Left renal pelvis (tissue), 4 donors: ENCODE measurements around the gene ODR4. TPM values are rescaled to one million over a fixed set of nuclear protein-coding genes. Genes with fewer than 3 reads are reported as not detected.
"Not testable (repeated sequence)": the region's sequence is repeated elsewhere in the genome, so short reads cannot be mapped to it uniquely, and the experiment has no call there.

Experiments
- DNase-seq, 4 donors: peaks; one replicate each; pipeline ENCODE4 v3.0.0-alpha.2; 2013; ENCODE audit warnings: low read depth in 4 of 4, low spot score in 3 of 4
- polyA plus RNA-seq, 4 donors: library from polyadenylated mRNA; unstranded; fragments of 120-200 nt; gene quantifications; one replicate each; pipeline ENCODE4 v1.2.1, GENCODE V29; 2013; ENCODE audit not compliant: insufficient read length in 4 of 4

ODR4 gene
- polyA plus RNA-seq, result 10 to 100 TPM; 22.9 to 35.7 (median 34.0) TPM

GRCh38 chr1:186375152-186375928 is at the start of gene ODR4, which contains the start of gene TPR:
TSS of gene ODR4 (plus strand) at chr1:186375838. CDS start at chr1:186379786, 3,948 bp downstream.
TSS of gene TPR (minus strand) at chr1:186375253. CDS start at chr1:186375028, 225 bp downstream.
- DNase-seq, result peak; percentile 99 to 100 (median 99)

GRCh38 chr1:186326009-186326408 is 49.6 kb upstream of the ODR4 start:
- DNase-seq, result no peak

DNA sequence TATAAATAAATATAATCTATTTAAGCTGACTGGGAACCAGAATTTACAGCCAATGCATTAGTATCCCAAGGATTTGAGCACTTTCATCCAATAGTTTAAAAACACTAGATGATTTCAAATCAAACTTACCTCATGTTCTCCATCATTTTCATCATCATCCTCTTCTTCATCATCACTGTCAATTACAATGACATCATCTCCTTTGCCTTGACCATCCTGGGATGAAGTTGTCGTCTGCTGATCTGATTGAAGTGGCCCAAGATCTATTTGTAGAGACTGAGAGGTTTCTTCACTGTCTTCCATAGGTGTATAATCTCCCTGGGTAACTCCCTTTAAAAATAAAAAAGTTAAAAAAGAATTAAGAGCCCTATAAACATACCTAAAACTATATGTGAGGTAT is 48.3 kb upstream of the ODR4 start:
- no peak for DNase-seq

- DNase-seq, result no peak
These were observed 44.9 kb upstream of the ODR4 start for GRCh38 chr1:186330758-186331157.

- DNase-seq, result no peak
These were observed 38.1 kb upstream of the ODR4 start for GRCh38 chr1:186337554-186337953.

DNA sequence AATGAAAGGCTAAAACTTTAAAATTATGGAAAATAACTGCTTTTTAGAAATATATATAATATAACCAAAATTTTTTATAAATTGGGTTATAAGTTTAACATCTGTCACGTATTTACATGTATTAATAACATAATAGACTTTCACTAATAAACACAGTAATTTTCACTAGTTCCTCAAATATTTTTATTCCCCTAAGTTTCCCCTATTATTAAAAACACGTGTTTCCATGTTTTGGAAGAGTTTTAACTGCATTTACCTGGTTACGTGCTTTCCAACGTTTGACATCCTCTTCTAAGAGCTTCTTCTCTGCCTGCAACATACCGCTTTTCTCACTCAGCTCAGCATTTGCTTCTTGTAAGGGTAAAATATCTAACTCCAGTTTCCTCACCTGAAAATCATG is 34.9 kb upstream of the ODR4 start:
- no peak for DNase-seq

GRCh38 chr1:186347837-186348691 is 27.6 kb upstream of the ODR4 start:
- not testable (repeated sequence) for DNase-seq

- peak; percentile 6 to 24 (median 16) for DNase-seq
These were observed 1.1 kb upstream of the ODR4 start for GRCh38 chr1:186374303-186375151.

DNA sequence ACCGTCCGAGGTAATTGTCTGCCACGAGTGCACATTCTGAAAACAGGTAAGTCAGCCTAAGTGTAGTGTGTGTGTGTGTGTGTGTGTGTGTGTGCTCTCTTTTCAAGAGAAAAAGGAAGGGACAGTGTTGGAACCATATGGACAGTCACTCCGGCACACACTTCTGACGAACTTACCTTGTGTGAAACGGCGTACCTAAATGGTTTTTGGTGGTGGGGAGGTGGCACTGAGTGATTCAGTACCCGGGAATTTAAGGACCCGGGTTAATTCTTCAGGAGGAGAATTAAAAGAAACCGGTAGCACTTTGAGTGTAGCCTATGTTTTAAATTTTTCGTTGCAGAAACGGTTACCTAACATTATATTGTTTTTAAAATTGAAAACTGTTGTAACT is 286 bp downstream of the ODR4 start:
- DNase-seq, result no peak

DNA sequence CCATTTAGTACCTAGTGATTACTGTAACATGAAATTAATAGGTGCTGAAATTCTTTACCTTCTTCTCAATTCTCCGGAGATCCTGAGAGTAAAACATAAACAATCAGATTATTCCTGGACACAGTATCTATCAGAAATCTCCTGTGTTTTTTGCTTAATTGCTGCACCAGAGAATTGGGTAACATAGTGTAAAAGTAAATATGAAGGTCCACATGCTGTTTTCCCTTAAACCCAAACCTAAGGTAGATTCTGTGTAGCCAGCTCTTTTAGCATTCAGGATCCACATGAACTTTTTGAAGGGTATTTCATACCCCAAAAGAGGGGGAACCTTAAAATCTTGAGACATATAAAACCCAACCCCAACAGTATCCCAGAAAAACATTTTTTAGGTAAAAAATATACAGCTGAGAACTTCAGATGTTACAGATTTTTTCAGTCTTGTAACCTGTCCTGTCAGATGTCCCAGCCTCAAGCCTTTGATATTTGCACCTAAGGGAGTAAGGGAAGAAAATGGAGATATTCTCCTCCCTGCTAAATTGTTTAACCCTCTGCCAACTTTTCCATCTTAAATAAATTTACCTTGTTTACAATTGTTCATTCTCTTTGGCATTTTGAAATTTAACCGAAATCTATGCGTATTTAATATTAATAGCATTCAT is 11.2 kb downstream of the ODR4 start:
- DNase-seq, result no peak

DNA sequence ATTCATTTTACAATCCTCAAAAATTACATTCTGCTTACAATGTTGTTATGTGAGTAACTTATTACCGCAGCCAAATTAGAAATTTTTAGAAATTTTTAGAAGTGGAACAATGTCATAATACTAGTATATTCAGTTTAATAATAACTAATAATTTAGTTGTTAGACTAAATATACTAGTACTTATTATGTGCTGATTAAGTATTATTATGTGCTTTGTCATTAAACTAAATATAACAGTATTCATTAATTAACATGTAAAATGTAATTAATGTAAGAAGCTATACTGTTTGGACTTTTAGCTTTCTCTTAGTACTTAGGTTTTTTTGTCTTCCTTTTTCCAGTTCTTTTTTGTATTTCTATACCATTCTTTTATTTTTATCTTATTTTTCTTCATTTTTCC is 15.3 kb downstream of the ODR4 start:
- DNase-seq, result no peak

DNA sequence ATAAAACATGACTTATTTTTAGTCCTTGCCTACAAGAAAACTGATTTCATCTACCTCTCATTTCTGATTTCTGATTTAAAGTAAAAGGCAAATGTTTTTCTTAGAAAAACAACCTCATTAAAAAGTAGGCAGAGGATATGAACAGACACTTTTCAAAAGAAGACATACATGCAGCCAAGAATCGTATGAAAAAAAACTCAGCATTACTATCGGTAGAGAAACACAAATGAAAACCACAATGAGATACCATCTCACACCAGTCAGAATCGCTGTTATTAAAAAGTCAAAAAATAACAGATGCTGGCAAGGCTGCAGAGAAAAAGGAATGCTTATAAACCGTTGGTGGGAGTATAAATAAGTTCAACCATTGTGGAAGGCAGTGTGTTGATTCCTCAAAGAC is 16.2 kb downstream of the ODR4 start:
- DNase-seq, result no peak

DNA sequence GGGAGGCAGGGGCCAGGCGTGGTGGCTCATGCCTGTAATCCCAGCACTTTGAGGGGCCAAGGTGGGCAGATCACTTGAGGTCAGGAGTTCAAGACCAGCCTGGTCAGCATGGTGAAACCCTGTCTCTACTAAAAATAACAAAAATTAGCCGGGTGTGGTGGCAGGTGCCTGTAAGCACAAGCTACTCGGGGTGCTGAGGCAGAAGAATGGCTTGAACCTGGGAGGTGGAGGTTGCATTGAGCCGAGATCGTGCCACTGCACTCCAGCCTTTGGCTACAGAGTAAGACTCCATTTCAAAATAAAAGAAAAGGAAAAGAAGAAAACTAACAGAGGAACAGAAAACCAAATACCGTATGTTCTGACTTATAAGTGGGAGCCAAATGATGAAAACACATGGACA is 17.1 kb downstream of the ODR4 start:
- DNase-seq, result not testable (repeated sequence)

DNA sequence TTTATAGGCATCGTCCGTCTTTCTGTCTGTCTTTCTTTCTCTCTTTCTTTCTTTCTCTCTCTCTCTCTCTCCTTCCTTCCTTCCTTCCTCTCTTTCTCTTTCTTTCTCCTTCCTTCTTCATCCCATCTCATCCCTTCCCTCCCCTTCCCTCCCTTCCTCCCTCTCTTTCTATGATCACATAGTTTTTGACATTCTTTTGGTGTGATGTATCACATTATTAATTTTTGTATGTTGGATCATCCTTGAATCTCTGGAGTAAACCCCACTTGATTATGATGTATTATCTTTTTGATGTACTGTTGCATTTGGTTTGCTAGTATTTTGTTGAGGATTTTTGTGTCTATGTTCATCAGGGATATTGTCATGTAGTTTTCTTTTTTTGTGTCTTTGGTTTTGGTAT is 25.8 kb downstream of the ODR4 start:
- not testable (repeated sequence) for DNase-seq

DNA sequence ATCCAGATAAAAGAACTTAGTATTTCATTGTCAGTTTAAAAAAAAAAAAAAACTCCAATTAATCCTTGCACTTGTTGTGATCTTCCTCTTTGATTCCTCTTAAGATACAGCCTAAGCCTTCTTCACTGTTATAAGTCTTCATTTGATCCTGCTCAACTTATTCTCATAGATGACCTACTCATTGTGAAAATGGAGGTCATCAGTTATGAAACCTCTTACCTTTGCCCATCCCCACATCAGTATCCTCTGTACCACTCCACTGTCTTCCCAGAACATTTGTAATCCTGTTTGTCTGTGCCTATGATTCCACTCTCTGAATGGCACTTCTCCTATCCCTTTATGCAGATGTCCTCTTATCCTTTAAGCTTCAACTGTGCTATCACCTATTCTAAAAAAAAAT is 28.0 kb downstream of the ODR4 start:
- no peak for DNase-seq

DNA sequence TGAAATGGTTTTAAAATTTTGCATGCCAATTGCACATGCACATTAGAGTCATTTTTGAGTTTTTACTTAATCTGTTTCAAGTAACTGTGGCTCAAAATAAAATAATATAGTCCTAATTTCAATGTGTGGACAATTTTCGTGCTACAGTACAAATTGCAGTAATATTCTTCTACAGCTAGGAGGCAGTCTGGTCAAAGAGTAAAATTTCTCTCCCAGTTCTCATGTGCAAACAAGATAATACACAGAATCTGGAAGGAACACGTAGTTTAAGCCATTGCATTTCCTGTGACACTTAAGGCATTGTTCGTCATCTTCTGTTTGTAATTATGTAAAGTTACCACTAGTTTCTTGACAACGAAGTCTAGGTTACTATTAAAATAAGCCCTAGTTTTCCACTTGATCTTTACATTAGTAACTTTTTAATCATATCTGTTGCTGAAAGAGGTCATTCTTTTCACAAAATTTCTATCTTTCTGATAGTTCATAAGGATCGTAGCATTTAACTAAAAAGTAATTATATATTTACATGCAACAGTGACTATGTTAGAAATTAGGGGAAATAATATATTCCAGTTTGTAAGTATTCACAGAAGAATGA is 28.9 kb downstream of the ODR4 start:
- DNase-seq, result peak in 1 of 4 donors; percentile 2

GRCh38 chr1:186409091-186409490 is 33.5 kb downstream of the ODR4 start:
- no peak for DNase-seq

DNA sequence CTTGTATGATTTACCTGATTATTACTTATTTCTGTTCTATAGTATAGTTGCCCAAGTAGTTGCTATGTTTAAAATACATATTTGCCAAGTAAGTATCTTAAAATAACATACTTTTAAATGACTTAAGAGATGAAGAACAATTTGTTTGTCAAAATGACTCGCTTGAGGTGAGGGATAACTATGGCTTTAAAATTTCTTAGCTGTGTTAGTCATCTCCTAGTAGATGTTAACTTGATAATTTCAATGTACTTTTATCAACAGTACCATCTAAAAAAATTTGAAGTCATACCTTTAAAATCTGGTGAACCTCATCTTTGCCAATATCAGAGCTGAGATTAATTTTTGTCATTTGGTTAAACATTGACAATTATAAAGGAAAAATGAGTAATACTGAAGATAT is 37.7 kb downstream of the ODR4 start:
- no peak for DNase-seq

GRCh38 chr1:186418503-186418902 is 42.9 kb downstream of the ODR4 start:
- DNase-seq, result no peak

DNA sequence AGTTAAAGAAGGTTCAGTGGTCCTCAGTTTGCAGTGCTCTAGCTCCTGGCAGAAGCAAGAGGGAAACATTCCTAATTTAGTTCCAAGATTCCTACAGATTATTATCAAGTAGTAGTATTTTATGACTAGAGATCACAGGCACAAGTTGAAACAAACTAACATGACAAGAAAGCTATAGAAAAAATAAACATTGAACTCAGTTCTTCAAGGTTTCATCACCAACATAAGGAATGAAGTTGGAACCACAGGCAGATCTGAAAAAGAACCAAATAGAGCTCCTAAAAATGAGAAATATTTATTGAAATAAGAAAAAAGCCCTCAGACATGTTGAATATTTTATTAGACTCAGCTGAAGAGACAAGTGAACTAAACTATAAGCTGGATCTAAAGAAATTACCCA is 44.7 kb downstream of the ODR4 start:
- DNase-seq, result no peak
